B cell (primary cell): ENCODE results near the gene ATOSB.

Source experiments
- EZH2 ChIP-seq: IDR thresholded peaks from 2 replicates; pipeline ENCODE4 v1.6.1; 2012; ENCODE audit warnings: borderline replicate concordance, low read depth, mild to moderate bottlenecking, moderate library complexity, low read length; ENCODE audit not compliant: insufficient read depth, poor library complexity, severe bottlenecking
- TF ChIP-seq, protein P1 (sequence below): fragments of 200-600 bp; IDR thresholded peaks from one replicate; pipeline ENCODE4 v1.8.0; 2022; ENCODE audit warnings: antibody characterized with exemption, mild to moderate bottlenecking

DNA sequence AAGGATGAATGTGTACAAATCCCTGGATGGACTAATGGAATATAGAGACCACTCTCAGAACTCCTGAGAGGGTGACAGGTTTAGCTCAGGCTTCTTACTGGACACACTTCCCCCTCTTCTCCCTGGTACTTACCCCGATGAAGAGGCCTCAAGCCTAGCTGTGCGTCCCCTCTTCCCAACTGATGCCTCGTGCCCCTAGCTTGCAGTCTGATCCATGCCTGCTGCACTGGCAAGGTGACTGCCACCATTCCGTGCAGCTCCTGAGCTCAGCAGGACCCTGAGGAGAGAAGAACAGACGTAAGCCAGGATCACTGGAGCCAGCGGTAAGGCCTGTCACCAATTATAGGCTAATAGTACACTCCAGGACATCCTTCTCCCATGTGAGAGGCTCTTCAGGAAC lies 7.2 kb downstream of the ATOSB start:
- TF ChIP-seq, protein P1, sequence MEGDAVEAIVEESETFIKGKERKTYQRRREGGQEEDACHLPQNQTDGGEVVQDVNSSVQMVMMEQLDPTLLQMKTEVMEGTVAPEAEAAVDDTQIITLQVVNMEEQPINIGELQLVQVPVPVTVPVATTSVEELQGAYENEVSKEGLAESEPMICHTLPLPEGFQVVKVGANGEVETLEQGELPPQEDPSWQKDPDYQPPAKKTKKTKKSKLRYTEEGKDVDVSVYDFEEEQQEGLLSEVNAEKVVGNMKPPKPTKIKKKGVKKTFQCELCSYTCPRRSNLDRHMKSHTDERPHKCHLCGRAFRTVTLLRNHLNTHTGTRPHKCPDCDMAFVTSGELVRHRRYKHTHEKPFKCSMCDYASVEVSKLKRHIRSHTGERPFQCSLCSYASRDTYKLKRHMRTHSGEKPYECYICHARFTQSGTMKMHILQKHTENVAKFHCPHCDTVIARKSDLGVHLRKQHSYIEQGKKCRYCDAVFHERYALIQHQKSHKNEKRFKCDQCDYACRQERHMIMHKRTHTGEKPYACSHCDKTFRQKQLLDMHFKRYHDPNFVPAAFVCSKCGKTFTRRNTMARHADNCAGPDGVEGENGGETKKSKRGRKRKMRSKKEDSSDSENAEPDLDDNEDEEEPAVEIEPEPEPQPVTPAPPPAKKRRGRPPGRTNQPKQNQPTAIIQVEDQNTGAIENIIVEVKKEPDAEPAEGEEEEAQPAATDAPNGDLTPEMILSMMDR: no peak
- TF ChIP-seq EZH2: no peak
